ENCODE results near the gene TUBB2B. TPM values are rescaled to one million over a fixed set of nuclear protein-coding genes. Genes with fewer than 3 reads are reported as not detected.

The TUBB2B gene
- total and polyA plus RNA-seq, 2 donors (not counting 3 experiments of a cell fraction or from before 2014, with no cell fraction given): 5.1 to 8.3 TPM

DNA sequence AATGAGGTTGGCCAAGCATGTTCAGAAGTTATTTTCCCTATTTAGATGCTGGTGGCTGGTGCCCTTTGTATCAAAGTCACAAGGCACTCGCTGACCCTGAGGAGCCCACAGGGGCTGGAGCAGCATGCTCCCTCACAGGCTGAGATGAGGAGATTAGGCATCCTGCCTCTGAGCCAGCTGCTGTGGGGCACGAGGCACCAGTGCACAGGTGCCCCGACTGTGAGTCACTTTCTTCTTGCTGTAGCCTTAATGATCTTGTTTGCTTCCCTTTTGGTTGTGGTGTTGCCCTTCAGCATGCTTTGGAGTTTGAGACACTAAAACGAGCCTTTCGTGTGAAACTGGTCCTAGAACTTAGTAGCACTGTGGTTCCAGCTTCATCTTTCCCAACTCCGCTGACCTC is 35.6 kb upstream of the TUBB2B start:
- Histone ChIP-seq H3K4me2 (ENCODE audit: insufficient read depth, low read length) (no peak overlapping the region), H3K27ac (ENCODE audit: insufficient read depth, low read depth, low read length) (no peak overlapping the region), H3K79me2 (ENCODE audit: control insufficient read depth, insufficient read depth, low read length) (peaks cover 74% of the 10 kb centered on the region), H3K27me3 (ENCODE audit: control insufficient read depth in 2 of 2, insufficient read depth in 2 of 2, low read length in 2 of 2) (no peaks in the 10 kb centered on the region), H3K4me3 (replicated peaks in 1 of 3; ENCODE audit: insufficient read depth in 1 of 3, low read depth in 1 of 3, low read length in 3 of 3) (no peak overlapping the region), H3K9me1 (replicated peaks; ENCODE audit: control insufficient read depth, extremely low read depth, insufficient read depth, low read length) (no peaks in the 10 kb centered on the region), H3K9me3 (replicated peaks; ENCODE audit: control insufficient read depth, insufficient read depth, low read length) (no peaks in the 10 kb centered on the region), H3K9ac (replicated peaks; ENCODE audit: extremely low read depth, insufficient read depth, low read length) (no peak overlapping the region), H4K20me1 (replicated peaks; ENCODE audit: control insufficient read depth, extremely low read depth, insufficient read depth, low read length) (no peaks in the 10 kb centered on the region), H2AFZ (ENCODE audit: low read depth, low read length) (no peak overlapping the region), H3K4me1 (ENCODE audit: control insufficient read depth, extremely low read depth, insufficient read depth, low read length) (peaks cover 7% of the 10 kb centered on the region), H3K36me3 (ENCODE audit: control insufficient read depth in 2 of 2, extremely low read depth in 1 of 2, insufficient read depth in 2 of 2, low read length in 2 of 2) (peaks cover 3 to 13% of the 10 kb centered on the region in 2 experiments)
- ChIA-PET CTCF (interaction anchor here (0.6 to 4.4 kb wide), 3 partner anchors 11 to 716 kb away, joined by 3 to 25 read pairs (median 4); no protein-coding TSS in a partner anchor), POLR2A (no interaction called here)
- dilution Hi-C loops (cut with MboI; ENCODE audit: extremely low pct_ligation_motif_present, low sequenced_read_pairs): no loop called here
- intact Hi-C loops (cut with micrococcal nuclease): no loop called here
- TF ChIP-seq GATA2 (IDR thresholded peaks at IDR 0.05; ENCODE audit: insufficient read depth, insufficient read length, low read depth, low read length) (no peak), JUN (IDR thresholded peaks at IDR 0.05; ENCODE audit: borderline replicate concordance, insufficient read depth, insufficient read length, low read depth) (no peak), POLR2AphosphoS5 (IDR thresholded peaks at IDR 0.05; ENCODE audit: insufficient read depth, low read depth, low read length) (no peak), MYC (IDR thresholded peaks at IDR 0.05; ENCODE audit: low read depth, low read length) (no peak), POLR2A (IDR thresholded peaks at IDR 0.05; ENCODE audit: low read depth, low read length) (no peak), EZH2 (IDR thresholded peaks at IDR 0.05; ENCODE audit: borderline replicate concordance, low read depth, low read length, severe bottlenecking) (no peak), FOS (IDR thresholded peaks at IDR 0.05; ENCODE audit: borderline replicate concordance, insufficient read depth, low read length) (no peak), CTCF (IDR thresholded peaks at IDR 0.05; ENCODE audit: extremely low read depth in 1 of 2, insufficient read depth in 1 of 2, low read depth in 1 of 2, low read length in 2 of 2) (no peak)
- TF ChIP-seq, protein P1, sequence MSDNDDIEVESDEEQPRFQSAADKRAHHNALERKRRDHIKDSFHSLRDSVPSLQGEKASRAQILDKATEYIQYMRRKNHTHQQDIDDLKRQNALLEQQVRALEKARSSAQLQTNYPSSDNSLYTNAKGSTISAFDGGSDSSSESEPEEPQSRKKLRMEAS (IDR thresholded peaks at IDR 0.05; ENCODE audit: insufficient read depth, insufficient read length): no peak
- FAIRE-seq (no peak), DNase-seq (ENCODE audit: low read depth, low spot score) (peak; percentile 24)
- BruUV-seq (replicated peaks): no TSS peak
